ENCODE measurements around the gene UTS2B.

UTS2B gene

GRCh38 chr3:191328962-191329653, 1.2 kb downstream of the UTS2B start, which contains the start of gene CCDC50:
Gene CCDC50 (plus strand): TSS chr3:191329394. CDS start chr3:191329675, 281 bp downstream.
- peak; percentile 91 for DNase-seq (ENCODE audit: low read depth)
- TF ChIP-seq CTCF (IDR thresholded peaks at IDR 0.05; ENCODE audit: insufficient read depth, low read depth, low read length, missing control alignments) = no peak
- H3K4me3 ChIP-seq (ENCODE audit: low read depth, low read length) = peak within 1 kb of the TSS; percentile 87

GRCh38 chr3:191328383-191328961, 1.9 kb downstream of the UTS2B start:
- H3K4me3 ChIP-seq (ENCODE audit: low read depth, low read length) = peak overlapping the region; percentile 87
- no peak for DNase-seq (ENCODE audit: low read depth)
- no peak for TF ChIP-seq CTCF (IDR thresholded peaks at IDR 0.05; ENCODE audit: insufficient read depth, low read depth, low read length, missing control alignments)

- no peak for DNase-seq (ENCODE audit: low read depth)
- no peak for TF ChIP-seq CTCF (IDR thresholded peaks at IDR 0.05; ENCODE audit: insufficient read depth, low read depth, low read length, missing control alignments)
- no peak overlapping the region for H3K4me3 ChIP-seq (ENCODE audit: low read depth, low read length)
Observed at GRCh38 chr3:191327526-191327925, 2.8 kb downstream of the UTS2B start.

- no peak for TF ChIP-seq CTCF (IDR thresholded peaks at IDR 0.05; ENCODE audit: insufficient read depth, low read depth, low read length, missing control alignments)
- no peak overlapping the region for H3K4me3 ChIP-seq (ENCODE audit: low read depth, low read length)
- no peak for DNase-seq (ENCODE audit: low read depth)
Observed at GRCh38 chr3:191324936-191325335, 5.4 kb downstream of the UTS2B start.

GRCh38 chr3:191321019-191321767, 9.1 kb downstream of the UTS2B start:
- no peak for TF ChIP-seq CTCF (IDR thresholded peaks at IDR 0.05; ENCODE audit: insufficient read depth, low read depth, low read length, missing control alignments)
- no peak for DNase-seq (ENCODE audit: low read depth)
- no peak overlapping the region for H3K4me3 ChIP-seq (ENCODE audit: low read depth, low read length)

GRCh38 chr3:191320316-191320715, 10.0 kb downstream of the UTS2B start:
- no peak overlapping the region for H3K4me3 ChIP-seq (ENCODE audit: low read depth, low read length)
- no peak for DNase-seq (ENCODE audit: low read depth)
- TF ChIP-seq CTCF (IDR thresholded peaks at IDR 0.05; ENCODE audit: insufficient read depth, low read depth, low read length, missing control alignments) = no peak
